ENCODE data around the gene L1CAM.

L1CAM gene

GRCh38 chrX:153862369-153863250 is 23.4 kb downstream of the L1CAM start:
- DNase-seq, result no peak

- DNase-seq, result no peak
These were observed 24.2 kb downstream of the L1CAM start for GRCh38 chrX:153861733-153862310.

- DNase-seq, result no peak
These were observed 24.8 kb downstream of the L1CAM start for GRCh38 chrX:153861151-153861550.

- no peak for DNase-seq
These were observed 28.5 kb downstream of the L1CAM start for GRCh38 chrX:153857348-153857903.

GRCh38 chrX:153854702-153855101 is 31.3 kb downstream of the L1CAM start:
- DNase-seq, result no peak

GRCh38 chrX:153853902-153854267 is 32.1 kb downstream of the L1CAM start:
- no peak for DNase-seq

- no peak for DNase-seq
These were observed 32.6 kb downstream of the L1CAM start for GRCh38 chrX:153853180-153853901.

- DNase-seq, result no peak
These were observed 34.0 kb downstream of the L1CAM start for GRCh38 chrX:153851981-153852380.

- no peak for DNase-seq
These were observed 37.6 kb downstream of the L1CAM start for GRCh38 chrX:153848325-153848724.

GRCh38 chrX:153845842-153846241 is 40.1 kb downstream of the L1CAM start:
- no peak for DNase-seq

GRCh38 chrX:153845195-153845594 is 40.8 kb downstream of the L1CAM start:
- no peak for DNase-seq

- no peak for DNase-seq
These were observed 41.4 kb downstream of the L1CAM start for GRCh38 chrX:153844509-153845082.

- DNase-seq, result no peak
These were observed 49.1 kb downstream of the L1CAM start for GRCh38 chrX:153836921-153837320.

- DNase-seq, result no peak
These were observed 53.2 kb downstream of the L1CAM start for GRCh38 chrX:153832728-153833127.

GRCh38 chrX:153831429-153832150 is 54.4 kb downstream of the L1CAM start:
- DNase-seq, result no peak

GRCh38 chrX:153830640-153831428 is 55.1 kb downstream of the L1CAM start:
- no peak for DNase-seq

GRCh38 chrX:153829799-153830639 is 56.0 kb downstream of the L1CAM start, which contains the start of gene PDZD4:
PDZD4 (minus strand) TSS chrX:153830544; CDS start chrX:153830298, 246 bp downstream.
- no peak for DNase-seq

GRCh38 chrX:153829549-153829798 is 56.5 kb downstream of the L1CAM start:
- DNase-seq, result no peak

- DNase-seq, result no peak
These were observed 57.0 kb downstream of the L1CAM start for GRCh38 chrX:153828723-153829548.

- DNase-seq, result no peak
These were observed 57.7 kb downstream of the L1CAM start for GRCh38 chrX:153828308-153828707.

Data from CD4-positive, alpha-beta T cell treated with Interleukin-4 for 4 hours (primary cell).